GF-D8 (cell line): ENCODE data around the gene DUSP6.

Experiments
- DNase-seq: peaks from one replicate; lab custom pipeline; 2025; lab: John Stamatoyannopoulos, UW

Gene DUSP6

DNA sequence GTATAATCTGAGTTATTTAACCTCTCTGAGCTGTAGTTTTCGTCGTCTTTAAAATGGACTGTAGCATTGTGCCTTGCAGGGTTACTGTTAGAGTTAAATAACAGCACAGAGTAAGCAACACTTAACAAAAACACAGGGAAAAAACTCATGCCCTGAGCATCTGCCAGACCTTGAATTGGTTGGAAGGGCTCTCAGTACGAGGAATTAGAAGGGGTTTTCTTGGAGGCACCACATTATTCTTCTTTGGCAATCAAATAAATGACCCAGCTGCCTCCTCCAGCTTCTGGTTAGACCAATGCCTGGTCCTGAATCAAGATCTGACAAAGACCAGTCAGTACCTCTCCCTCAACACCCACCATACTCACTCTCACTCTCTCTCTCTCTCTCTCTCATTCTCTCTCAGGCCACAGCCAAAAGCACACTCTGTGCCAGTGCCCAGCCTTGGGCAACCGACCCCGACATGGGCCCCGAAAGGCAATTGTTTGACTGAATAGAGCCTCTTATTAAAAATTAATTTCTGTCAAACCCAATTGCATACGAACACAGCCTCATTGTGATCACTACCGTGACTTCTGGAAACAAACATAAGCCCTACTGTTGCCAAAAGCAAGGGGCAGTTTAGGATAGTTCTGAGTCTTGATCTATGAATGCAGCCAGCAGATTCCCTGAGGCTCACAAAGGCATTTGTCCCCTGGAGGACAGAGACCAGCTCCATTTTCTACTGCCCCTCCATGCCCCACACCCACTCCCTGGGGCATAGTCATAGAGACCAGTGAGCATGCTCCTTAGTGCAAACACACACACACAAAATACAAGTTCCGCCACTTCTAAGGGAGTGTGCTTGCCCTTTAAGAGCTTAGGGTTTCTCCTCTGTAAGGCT, 23.9 kb downstream of the DUSP6 start:
- no peak for DNase-seq

DNA sequence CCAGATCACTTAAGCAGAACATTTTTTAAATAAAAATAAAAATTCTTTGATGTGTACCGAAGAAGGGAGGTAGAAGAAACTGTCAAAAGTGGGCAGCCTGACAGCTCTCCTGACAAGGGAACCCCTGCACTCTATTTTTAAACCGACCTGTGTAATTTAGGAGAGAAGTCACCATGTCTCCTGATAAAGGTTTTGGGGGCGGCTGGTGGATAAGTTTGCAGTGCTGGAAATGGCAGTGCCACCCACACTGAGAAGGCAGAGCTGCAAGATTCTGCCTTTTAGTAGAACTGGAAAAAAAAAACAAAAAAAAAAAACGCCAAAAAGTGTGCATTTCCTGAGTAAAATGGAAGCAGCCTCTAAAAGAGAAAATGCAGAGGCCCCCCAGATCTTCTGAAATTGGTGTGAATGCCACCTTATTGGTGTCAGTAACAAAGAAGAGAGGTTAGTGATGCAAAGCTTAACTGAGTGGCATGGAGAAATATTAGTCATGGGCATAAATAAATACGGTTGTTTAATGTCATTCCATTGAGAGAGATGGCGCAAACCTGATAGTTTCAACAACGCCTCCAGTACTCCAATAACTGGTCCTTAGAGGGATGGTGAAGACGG, 24.7 kb downstream of the DUSP6 start:
- DNase-seq: no peak

DNA sequence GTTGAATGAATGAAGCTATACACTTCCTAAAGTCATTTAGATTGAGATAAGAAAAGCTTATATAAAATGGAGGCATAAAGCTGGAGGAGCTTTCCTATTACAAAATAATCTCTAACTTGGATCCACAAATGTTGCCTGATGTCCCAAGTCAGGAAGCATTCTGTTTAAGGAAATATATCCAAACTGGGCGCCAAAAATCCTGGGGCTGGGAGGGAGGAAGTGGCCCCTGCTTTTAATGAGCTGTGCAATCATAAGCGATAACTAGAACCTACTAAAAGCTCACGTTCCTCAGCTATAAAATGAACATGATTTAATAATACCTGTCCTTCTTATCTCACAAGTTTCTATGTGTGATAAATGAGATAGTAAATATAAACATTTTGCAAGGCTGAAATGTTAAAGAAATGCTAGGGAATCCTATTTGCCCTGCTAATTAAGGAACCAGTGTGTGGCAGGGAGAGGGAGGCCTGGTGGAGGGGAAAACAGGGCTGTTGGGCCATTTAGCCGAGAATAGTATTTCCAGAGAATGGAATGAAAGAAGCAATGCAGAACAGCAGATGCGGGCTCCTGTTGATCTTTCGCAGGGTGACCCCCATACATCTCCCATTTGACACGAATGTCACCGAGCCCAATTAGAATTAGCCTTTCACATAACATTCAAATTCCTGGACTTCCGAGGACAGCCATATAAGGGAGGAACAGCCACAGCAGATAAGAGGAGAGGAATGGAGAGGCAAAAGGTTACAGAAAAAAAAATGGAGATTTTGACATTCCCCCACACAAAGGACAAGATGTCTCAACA, 25.9 kb downstream of the DUSP6 start:
- DNase-seq: no peak

DNA sequence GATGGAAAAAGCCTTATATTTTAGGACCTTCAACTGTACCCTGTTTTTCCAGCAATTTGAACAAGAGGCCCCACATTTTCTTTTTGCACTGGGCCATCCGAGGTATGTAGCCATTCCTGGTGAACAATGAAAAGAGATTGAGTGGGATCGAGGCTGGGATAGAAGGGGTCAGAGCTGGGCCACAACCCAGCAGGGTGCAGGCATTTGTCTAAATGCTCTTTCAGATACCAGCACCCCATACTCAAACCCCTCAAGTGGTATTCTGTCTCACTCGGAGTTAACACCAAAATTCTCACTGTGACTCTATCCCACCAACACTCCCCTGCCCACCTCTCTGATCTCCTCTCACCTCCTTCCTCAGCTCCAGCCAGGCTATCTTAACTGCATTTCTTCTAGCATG, 26.8 kb downstream of the DUSP6 start:
- no peak for DNase-seq

DNA sequence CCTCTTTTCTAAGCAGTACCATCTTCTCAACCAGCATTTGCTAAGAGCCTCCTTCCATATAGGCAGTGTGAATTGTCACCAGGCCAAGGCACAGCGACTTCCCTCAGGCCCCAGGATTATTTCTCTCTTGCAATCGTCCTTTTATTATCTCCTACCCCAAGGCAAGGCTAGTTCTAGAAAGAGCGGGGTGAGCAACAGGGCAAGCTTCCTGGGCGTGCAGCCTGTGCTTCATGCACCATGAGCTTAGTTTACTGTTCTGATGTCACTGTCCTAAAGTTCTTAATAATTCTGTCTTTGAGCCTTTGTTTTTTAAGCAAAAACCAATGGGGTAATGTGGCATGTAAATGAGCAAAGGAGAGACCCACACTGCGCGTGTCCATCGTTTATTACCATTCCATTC, 27.9 kb downstream of the DUSP6 start:
- no peak for DNase-seq

DNA sequence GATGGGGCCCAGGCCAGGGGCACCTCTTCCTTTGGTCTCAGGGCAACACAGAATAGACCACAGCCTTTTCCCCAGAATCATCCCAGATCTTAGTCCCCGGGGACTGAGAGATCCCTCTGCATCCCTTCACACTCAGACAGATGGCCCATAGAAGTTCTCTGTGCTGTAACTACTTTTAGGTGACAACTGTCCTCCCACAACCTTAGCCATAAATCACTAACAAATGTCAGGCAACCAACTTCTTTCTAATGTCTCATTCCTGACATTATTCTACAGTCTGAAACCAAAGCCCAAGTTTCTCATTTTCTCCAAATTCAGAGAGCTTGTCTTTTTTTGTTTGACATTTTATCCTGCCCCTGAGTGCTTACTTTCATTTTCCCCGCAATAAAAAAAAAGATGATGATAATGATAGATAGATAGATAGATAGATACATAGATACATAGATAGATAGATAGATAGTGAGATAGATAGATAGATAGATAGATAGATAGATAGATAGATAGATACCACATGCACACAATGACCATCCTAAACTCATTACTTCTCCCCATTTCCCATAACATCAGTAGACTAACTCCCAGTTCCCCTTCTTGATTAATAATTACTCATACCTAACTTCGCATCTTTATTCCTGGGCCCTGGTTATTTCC, 28.6 kb downstream of the DUSP6 start:
- no peak for DNase-seq

DNA sequence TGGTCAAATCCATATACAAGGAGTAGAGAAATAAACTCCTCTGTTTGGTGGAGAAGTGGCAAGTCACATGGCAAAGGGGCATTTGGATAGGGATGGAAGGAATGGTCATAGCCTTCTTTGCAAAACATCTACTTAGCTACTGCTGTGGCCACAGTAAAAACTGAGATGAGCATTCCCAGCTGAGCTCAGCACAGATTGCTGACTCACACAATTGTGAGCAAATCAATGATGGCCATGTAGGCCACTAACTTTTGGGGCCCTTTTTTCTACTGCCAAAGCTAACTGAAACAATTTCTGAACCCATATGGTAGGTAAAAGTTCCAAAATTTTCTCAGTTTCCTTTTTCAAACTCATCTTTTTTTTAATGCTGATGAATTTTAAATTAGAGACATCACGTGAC, 31.6 kb downstream of the DUSP6 start:
- DNase-seq: no peak

DNA sequence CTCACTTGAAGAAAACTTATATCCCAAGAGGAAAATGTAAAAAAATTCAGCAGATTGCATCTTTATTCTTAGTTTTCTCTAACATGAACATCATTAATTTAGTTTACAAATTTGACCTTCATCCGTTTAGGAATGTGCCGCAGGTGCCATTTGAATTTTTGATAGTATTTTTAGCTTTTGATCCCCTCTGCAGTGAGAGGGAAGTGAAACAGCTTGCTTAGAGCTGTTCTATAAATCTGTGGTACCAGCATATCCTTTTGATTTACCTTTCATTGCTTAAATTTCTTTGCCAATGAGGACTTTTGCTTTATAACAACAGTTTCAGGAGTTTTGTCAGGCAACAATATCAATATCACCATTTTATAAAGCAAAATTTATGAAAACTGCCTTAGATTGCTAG, 32.7 kb downstream of the DUSP6 start:
- DNase-seq: no peak

DNA sequence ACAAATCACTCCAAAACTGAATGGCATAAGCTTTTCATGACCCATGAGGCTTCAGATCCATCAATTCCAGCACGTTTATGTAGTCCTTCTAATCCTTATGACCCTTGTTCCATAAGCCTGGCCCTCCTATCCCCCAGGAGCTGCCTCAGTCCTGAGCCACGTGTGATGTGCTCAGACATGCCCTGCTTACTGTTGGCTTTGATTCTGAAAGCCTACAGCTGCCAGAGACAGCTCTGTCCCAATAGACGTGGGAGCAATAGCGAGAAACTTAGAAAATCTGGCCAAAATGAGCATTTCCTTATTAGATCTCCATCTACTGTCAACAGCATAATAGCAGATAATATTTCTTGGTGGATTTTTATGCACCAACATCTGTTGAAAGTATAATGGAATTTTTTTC, 33.2 kb downstream of the DUSP6 start:
- no peak for DNase-seq

DNA sequence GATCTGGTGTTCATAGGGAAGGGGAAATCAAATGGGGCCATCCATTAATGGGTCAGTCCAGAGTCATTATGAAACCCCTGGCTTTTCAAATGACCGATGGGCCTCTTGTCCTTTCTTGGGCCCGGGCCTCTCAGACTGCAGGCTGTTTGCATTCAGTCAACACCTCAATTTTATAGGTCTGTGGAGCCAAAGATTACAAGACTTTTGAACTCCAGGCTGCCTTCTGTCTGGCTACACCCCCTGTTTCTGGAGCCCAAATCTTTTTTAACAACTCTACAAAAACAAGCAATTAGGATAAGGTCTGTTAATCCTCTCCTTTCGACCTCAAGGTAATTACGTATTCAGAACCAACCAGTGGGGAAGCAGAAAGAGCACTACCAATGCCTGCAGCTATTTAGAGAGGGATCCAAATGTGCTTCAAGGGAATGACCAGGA, 35.6 kb downstream of the DUSP6 start:
- DNase-seq: no peak

DNA sequence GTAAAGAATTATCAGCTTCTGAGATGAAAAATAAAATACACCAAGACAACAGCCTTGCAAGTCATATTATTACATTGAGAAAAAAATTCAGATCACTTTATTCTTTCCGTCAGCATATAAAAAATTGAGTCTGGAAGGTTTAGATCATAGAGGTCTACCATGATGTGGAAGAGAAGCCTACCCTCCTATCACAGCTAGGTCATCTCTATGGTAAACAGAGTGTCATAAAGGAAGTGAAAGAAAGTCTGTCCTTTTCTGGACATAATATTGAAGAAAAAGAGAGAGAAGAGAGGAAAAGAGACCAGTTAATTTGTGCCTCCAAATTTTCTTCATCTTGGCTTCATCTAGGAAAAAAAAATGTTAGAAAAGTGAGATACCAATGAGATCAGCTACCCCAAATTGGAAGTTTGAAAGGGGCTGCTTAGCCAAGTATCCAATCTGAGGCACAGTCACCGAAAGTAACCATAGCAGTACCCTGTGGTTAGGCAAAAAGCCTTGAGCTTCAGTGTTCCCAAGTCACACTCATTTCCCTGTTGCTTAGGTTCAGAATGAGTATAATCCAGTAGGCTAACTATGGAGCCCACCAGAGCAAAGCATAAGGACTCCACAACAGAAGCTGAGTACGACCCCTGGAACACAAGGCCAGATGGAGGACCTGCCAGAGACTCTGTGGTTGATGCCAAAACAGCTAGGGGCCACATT, 38.1 kb downstream of the DUSP6 start:
- no peak for DNase-seq

DNA sequence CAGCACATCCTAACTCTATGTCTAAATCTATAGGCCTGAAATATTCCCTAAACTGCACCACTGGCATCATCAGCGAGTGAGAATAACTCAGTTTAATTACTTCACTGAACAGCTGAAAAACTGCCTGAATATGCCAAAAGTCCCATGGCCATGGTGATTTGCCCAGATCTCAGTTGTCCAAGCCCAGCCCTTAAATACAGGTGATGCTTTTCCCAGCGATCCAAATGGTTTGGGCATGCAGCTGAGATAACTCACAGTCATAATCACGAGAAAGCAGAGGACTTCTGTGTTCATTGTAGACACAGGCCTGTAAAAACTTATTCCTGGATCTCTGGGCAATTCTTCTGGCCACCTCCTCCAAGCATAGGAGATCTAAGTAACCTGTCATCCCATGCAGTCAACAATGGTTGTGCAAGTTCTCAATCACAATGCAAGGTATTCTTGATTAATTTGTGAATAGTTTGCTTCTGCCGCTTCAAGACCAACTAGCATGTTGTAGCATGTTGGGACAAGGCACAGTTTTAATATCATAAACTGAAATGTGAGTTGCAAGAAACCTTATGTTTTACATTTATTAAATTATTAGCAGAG, 40.5 kb downstream of the DUSP6 start:
- DNase-seq: no peak

DNA sequence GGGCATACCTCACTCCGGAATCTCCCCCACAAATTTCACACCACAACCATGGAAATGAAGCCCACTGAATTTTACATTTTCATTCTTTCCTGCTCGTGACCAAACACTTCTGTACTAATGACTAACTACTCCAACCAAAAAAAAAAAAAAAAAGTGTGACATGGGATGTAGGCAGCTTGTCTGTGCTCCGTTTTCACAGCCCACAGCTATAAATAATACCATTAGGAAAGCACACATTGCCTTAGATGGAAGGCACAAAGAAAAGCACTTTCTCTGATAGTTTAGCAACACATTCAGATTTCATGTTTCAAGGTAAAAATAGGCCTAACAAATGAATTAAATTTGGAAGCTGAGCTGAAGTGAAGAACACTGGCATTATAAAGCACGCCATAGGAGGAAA, 42.5 kb downstream of the DUSP6 start:
- DNase-seq: no peak

DNA sequence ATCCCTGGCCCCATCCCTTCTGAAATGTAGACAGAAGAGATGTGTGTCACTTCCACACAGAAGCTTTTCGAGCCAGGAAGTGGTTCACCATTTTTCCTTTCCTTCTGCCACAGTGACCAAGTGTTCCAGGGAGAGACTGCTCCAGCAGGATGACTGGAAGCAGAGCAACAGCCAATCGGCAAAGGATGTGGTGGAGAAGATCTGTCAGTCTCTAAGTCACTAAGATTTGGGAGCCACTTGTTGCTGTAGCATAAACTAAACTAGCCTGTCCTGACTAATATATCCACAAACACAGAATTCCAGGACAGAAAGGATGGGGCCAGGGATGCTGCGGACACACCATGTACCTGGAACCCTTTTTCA, 42.9 kb downstream of the DUSP6 start:
- DNase-seq: no peak

DNA sequence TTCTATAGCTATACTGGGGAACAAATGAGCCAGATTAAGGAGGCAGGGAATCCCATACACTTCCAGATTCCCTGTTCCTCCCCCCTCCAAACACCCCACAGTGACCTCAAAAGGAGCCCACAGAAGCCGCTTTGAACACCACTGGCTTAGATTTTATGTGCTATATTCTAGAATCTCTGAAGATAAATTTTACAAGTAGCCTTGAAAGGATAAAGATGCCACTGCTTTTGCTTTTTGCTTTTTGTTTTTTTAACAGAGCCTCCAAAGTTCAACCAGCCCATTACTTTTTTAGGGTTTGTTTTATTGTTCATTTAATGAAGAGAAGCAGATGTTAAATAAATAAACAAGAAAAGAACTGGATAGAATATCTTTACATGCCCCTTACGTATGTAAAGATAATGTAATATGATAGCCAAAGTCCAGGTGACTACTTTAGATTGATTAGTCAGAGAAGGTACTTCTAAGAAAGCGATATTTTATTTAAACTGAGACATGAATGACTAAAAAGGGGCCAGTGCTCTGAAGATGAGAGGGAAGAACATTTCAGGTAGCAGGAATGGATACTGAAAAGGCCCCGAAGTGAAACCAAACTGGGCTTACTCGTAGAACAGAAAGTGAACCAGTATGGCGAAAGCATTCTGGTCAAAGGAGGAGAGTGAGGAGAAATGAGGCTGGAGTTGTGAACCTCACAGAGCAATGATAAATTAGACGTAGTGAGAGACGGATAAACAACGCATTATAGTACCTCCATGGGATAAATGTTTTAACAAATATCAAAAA, 44.6 kb downstream of the DUSP6 start:
- no peak for DNase-seq

DNA sequence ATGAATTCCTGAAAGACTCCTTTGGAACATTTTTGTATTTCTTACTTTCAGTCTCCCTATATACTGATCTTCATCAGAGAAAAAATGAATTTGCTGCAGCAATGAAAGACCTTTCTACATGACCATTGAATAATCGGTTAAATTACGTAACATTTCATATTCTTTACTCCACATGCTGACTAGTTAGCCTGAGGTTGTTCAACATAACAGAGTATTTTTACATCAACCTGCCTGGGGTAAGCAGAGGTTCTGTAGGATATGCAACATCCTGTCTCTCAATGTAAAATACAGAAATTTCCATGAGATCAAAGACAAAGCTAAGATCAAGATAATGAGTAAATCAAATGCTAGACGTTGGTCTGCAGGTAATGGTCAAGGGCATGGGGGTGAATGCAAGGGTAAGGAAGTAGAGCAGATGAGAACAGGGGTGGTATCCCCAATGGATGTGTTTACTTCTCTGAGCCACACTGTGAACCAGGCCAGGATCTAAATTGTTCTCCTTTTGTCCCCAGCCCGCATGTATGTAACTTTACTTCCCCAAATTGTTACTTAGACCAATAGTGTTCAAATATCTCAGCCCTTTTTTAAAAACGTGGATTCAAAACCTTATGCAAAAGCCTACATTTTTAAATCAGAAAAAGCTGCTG, 45.4 kb downstream of the DUSP6 start:
- no peak for DNase-seq

DNA sequence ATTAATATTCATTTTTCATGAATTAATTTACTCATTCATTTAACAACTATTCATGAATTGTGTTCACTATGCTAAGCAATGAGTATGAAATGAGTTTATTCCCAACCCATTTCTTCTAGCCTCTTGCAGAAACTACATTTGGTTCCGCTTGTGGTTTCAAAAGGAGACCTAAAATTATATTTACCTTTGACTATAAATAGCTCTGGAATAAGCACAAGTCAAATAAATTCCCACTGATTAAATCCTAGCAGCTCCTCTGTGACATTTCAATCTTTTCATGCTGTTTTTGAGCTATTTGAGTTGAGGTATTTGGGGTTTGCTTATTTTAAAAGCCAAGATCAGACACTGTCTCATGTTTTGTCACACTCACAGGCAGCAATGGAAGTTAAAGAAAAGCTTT, 46.9 kb downstream of the DUSP6 start:
- DNase-seq: no peak

DNA sequence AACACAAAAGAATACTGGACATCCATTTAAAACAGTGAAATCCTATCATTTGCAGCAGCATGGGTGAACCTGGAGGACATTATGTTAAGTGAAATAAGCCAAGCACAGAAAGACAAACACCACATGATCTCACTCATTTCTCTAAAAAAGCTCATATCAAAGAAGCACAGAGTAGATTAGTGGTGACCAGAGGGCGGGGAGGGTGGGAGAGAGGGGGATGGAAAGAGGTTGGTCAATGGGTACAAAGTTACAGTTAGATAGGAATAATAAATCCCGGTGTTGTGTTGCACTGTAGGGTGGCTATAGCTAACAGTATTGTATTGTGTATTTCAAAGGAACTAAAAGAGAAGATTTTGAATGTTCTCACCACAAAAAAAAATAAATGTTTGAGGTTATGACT, 52.4 kb downstream of the DUSP6 start:
- no peak for DNase-seq

DNA sequence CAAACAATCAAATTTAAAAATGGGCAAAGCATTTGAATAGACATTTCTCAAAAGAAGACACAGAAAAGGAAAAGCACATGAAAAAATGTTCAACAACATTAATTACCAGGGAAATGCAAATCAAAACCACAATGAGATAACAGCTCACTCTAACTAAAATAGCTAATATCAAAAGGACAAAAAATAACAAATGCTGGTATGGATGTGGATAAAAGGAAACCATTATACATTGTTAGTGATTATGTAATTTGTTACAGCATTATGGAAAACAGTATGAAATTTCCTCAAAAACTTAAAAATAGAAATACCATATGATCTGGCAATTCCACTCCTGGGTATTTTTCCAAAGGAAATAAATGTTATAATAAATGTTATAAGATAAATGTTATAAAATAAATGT, 52.9 kb downstream of the DUSP6 start:
- DNase-seq: no peak
